PC-3 (cell line): Measurements from ENCODE around the gene CPEB3. TPM values are rescaled to one million over a fixed set of nuclear protein-coding genes. Genes with fewer than 3 reads are reported as not detected.

ENCODE experiments used
- ATAC-seq: fragments of 200-7000 bp; cut with Tn5 transposase; 2 replicates; pipeline ENCODE4 v1.9.1; 2020; ENCODE audit warnings: mild to moderate bottlenecking, moderate library complexity
- BruUV-seq: library from RNA; stranded (reverse); fragments of 400-500 nt; replicated peaks from 2 replicates; lab custom pipeline; 2021; lab: Mats Ljungman, UMichigan
- CTCF ChIA-PET: fragments of 300-600 bp; sonication (Branson Sonifier 250); formaldehyde crosslinking; loops from one replicate; lab custom pipeline; 2022; ENCODE audit warnings: antibody characterized with exemption; lab: Charles Lee
- POLR2A ChIA-PET: fragments of 300-600 bp; sonication (Branson Sonifier 250); formaldehyde crosslinking; loops from one replicate; lab custom pipeline; 2022; ENCODE audit warnings: antibody characterized with exemption; ENCODE audit not compliant: unreplicated experiment; lab: Charles Lee
- DNase-seq: peaks from one replicate; pipeline ENCODE4 v3.0.0-alpha.2; 2015
- H2AFZ ChIP-seq: fragments of 300-600 bp; sonication (generic); 2 replicates; pipeline ENCODE4 v1.6.0; 2016; ENCODE audit warnings: antibody characterized with exemption, low read length
- H3F3A ChIP-seq: fragments of 300-600 bp; sonication (generic); one replicate; pipeline ENCODE4 v1.6.0; 2017; ENCODE audit warnings: antibody characterized with exemption, low read length, control low read depth, mild to moderate bottlenecking; ENCODE audit not compliant: unreplicated experiment
- H3K27ac ChIP-seq: fragments of 300-600 bp; sonication (generic); 2 replicates; pipeline ENCODE4 v1.5.1; 2016; ENCODE audit warnings: mild to moderate bottlenecking, low read length
- H3K27me3 ChIP-seq: fragments of 300-600 bp; sonication (generic); 2 replicates; pipeline ENCODE4 v1.6.1; 2016; ENCODE audit warnings: low read length, mixed read lengths
- H3K36me3 ChIP-seq: fragments of 300-600 bp; sonication (generic); 2 replicates; pipeline ENCODE4 v1.6.1; 2016; ENCODE audit warnings: low read depth, mixed run types, low read length, mixed read lengths
- H3K4me1 ChIP-seq: fragments of 300-600 bp; sonication (generic); 2 replicates; pipeline ENCODE4 v1.5.1; 2016; ENCODE audit warnings: low read length; ENCODE audit not compliant: insufficient read depth
- H3K4me2 ChIP-seq: fragments of 300-600 bp; sonication (generic); 2 replicates; pipeline ENCODE4 v1.6.0; 2016; ENCODE audit warnings: low read length
- H3K4me3 ChIP-seq: fragments of 300-600 bp; sonication (generic); 2 replicates; pipeline ENCODE4 v1.5.1; 2016; ENCODE audit warnings: mild to moderate bottlenecking, low read length, mixed read lengths
- H3K79me2 ChIP-seq: fragments of 300-600 bp; sonication (generic); 2 replicates; pipeline ENCODE4 v1.6.1; 2017; ENCODE audit warnings: low read length, mixed read lengths
- H3K9ac ChIP-seq: fragments of 300-600 bp; sonication (generic); 2 replicates; pipeline ENCODE4 v1.6.0; 2016; ENCODE audit warnings: mild to moderate bottlenecking, low read length
- H3K9me2 ChIP-seq: fragments of 300-600 bp; sonication (generic); replicated peaks from 2 replicates; pipeline ENCODE4 v1.6.1; 2016; ENCODE audit warnings: mixed run types, low read length, mixed read lengths
- H3K9me3 ChIP-seq: fragments of 300-600 bp; sonication (generic); 2 replicates; pipeline ENCODE4 v1.6.1; 2016; ENCODE audit warnings: low read length, mixed read lengths
- H4K20me1 ChIP-seq: fragments of 300-600 bp; sonication (generic); 2 replicates; pipeline ENCODE4 v1.6.1; 2016; ENCODE audit warnings: low read length, mixed read lengths
- EZH2 ChIP-seq: fragments of 300-600 bp; sonication (generic); IDR thresholded peaks from one replicate; pipeline ENCODE4 v1.6.1; 2017; ENCODE audit warnings: antibody characterized with exemption, mild to moderate bottlenecking, low read length; ENCODE audit not compliant: unreplicated experiment
- EZH2phosphoT487 ChIP-seq: fragments of 300-600 bp; sonication (generic); IDR thresholded peaks from 2 replicates; pipeline ENCODE4 v1.6.1; 2018; ENCODE audit warnings: mild to moderate bottlenecking, antibody characterized with exemption, low read length, borderline replicate concordance
- intact Hi-C: fragments of 100-400 bp; cut with micrococcal nuclease; formaldehyde crosslinking; loops from 2 replicates; pipeline ENCODE4 v1.9.0; 2023
- total RNA-seq: library from RNA; depleted of rRNA; stranded (reverse); fragments of >200 nt; gene quantifications from 2 replicates; pipeline ENCODE4 v1.2.3, GENCODE V29; 2014
- TF ChIP-seq, protein P1 (sequence below): fragments of 300-600 bp; sonication (generic); conservative IDR thresholded peaks from 2 replicates; pipeline ENCODE4 v1.5.1; 2017; ENCODE audit warnings: antibody characterized with exemption, low read depth, mild to moderate bottlenecking, low read length

CPEB3 gene
- total RNA-seq, 1 experiment from 2014 or later: 0.80 TPM

DNA sequence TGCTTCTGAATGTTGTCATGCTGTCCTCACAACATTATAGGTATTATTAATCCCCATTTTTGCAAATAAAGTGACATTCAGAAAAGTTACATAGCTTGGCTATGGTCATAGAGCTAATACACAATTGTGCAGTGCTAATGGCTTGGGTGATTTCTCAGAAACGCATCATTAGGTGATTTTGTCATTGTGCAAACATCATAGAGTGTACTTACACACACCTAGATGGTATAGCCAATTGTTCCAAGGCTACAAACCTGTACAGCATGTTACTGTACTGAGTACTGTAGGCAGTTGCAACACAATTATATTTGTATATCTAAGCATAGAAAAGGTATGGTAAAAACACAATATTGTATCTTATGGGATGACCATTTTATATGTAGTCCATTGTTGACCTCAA, 276.3 kb downstream of the CPEB3 start:
- intact Hi-C loops: no loop called here
- H3K9me2 ChIP-seq: no peaks in the 10 kb centered on the region
- H3K79me2 ChIP-seq: no peaks in the 10 kb centered on the region
- no peaks in the 10 kb centered on the region for H3K27me3 ChIP-seq
- H3K9ac ChIP-seq: no peak overlapping the region
- H3K4me2 ChIP-seq: no peak overlapping the region
- ChIA-PET CTCF (no interaction called here), POLR2A (no interaction called here)
- TF ChIP-seq EZH2: no peak
- TF ChIP-seq EZH2phosphoT487: no peak
- TF ChIP-seq, protein P1, sequence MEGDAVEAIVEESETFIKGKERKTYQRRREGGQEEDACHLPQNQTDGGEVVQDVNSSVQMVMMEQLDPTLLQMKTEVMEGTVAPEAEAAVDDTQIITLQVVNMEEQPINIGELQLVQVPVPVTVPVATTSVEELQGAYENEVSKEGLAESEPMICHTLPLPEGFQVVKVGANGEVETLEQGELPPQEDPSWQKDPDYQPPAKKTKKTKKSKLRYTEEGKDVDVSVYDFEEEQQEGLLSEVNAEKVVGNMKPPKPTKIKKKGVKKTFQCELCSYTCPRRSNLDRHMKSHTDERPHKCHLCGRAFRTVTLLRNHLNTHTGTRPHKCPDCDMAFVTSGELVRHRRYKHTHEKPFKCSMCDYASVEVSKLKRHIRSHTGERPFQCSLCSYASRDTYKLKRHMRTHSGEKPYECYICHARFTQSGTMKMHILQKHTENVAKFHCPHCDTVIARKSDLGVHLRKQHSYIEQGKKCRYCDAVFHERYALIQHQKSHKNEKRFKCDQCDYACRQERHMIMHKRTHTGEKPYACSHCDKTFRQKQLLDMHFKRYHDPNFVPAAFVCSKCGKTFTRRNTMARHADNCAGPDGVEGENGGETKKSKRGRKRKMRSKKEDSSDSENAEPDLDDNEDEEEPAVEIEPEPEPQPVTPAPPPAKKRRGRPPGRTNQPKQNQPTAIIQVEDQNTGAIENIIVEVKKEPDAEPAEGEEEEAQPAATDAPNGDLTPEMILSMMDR: no peak
- no peak overlapping the region for H3K27ac ChIP-seq
- H3K36me3 ChIP-seq: peaks cover 29% of the 10 kb centered on the region; the same call in 1 of the 2 replicates
- peak; percentile 35 for DNase-seq
- no peaks in the 10 kb centered on the region for H3F3A ChIP-seq
- H4K20me1 ChIP-seq: no peaks in the 10 kb centered on the region
- H3K4me1 ChIP-seq: peaks cover 3% of the 10 kb centered on the region; the same call in 1 of the 2 replicates
- no TSS peak for BruUV-seq
- peak; percentile 39; the same call in 1 of the 2 replicates for ATAC-seq
- no peaks in the 10 kb centered on the region for H3K9me3 ChIP-seq
- no peak overlapping the region for H3K4me3 ChIP-seq
- H2AFZ ChIP-seq: no peak overlapping the region

- BruUV-seq: no TSS peak
- TF ChIP-seq, protein P1: no peak
- TF ChIP-seq EZH2 (no peak), EZH2phosphoT487 (no peak)
- peaks cover 3% of the 10 kb centered on the region; the same call in 1 of the 2 replicates for H3K4me1 ChIP-seq
- POLR2A ChIA-PET: interaction anchor here (0.6 kb wide), 1 partner anchor 169 kb away, joined by 3 read pairs; no protein-coding TSS in a partner anchor
- no peaks in the 10 kb centered on the region for H3K27me3 ChIP-seq
- no peaks in the 10 kb centered on the region for H3K9me3 ChIP-seq
- H3K9ac ChIP-seq: no peak overlapping the region
- H3K4me3 ChIP-seq: no peak overlapping the region
- CTCF ChIA-PET: no interaction called here
- DNase-seq (peak; percentile 82), ATAC-seq (peak; percentile 99)
- H3K9me2 ChIP-seq: no peaks in the 10 kb centered on the region
- no peaks in the 10 kb centered on the region for H4K20me1 ChIP-seq
- H3F3A ChIP-seq: no peaks in the 10 kb centered on the region
- H2AFZ ChIP-seq: no peak overlapping the region
- no peak overlapping the region for H3K4me2 ChIP-seq
- H3K79me2 ChIP-seq: no peaks in the 10 kb centered on the region
- H3K27ac ChIP-seq: no peak overlapping the region
- peaks cover 31% of the 10 kb centered on the region for H3K36me3 ChIP-seq
- intact Hi-C loops: no loop called here
Observed at GRCh38 chr10:92011560-92012214, 279.2 kb downstream of the CPEB3 start.
